HPDE6-E6E7 (cell line): Measurements from ENCODE around the gene AZU1.

Source experiments
- DNase-seq: peaks from one replicate; pipeline ENCODE4 v3.0.0; 2011; ENCODE audit warnings: missing footprints; ENCODE audit errors: extremely low spot score

AZU1 gene

GRCh38 chr19:827710-828321, at the start of gene AZU1:
Gene AZU1, plus strand, starts transcription at chr19:827837. Its CDS starts 10 bp downstream, at chr19:827847.
- DNase-seq = no peak

GRCh38 chr19:778910-779653, 48.6 kb upstream of the AZU1 start:
- peak; percentile 91 for DNase-seq

- DNase-seq = no peak
Observed at GRCh38 chr19:780935-781334, 46.7 kb upstream of the AZU1 start.

GRCh38 chr19:781800-782184, 45.8 kb upstream of the AZU1 start:
- DNase-seq = no peak

- DNase-seq = no peak
Observed at GRCh38 chr19:782185-782877, 45.3 kb upstream of the AZU1 start.

GRCh38 chr19:782878-783668, 44.6 kb upstream of the AZU1 start:
- no peak for DNase-seq

GRCh38 chr19:784541-784940, 43.1 kb upstream of the AZU1 start:
- no peak for DNase-seq

- no peak for DNase-seq
Observed at GRCh38 chr19:787536-787935, 40.1 kb upstream of the AZU1 start.

GRCh38 chr19:788686-788982, 39.0 kb upstream of the AZU1 start:
- no peak for DNase-seq

GRCh38 chr19:788983-789700, 38.5 kb upstream of the AZU1 start:
- DNase-seq = no peak

GRCh38 chr19:789701-790060, 38.0 kb upstream of the AZU1 start:
- no peak for DNase-seq

GRCh38 chr19:791007-791566, 36.5 kb upstream of the AZU1 start:
- no peak for DNase-seq

- no peak for DNase-seq
Observed at GRCh38 chr19:791567-792305, 35.9 kb upstream of the AZU1 start.

GRCh38 chr19:792306-792885, 35.2 kb upstream of the AZU1 start:
- DNase-seq = no peak

- no peak for DNase-seq
Observed at GRCh38 chr19:793806-794205, 33.8 kb upstream of the AZU1 start.

- no peak for DNase-seq
Observed at GRCh38 chr19:795073-795611, 32.5 kb upstream of the AZU1 start.

- DNase-seq = no peak
Observed at GRCh38 chr19:795691-796581, 31.7 kb upstream of the AZU1 start.

GRCh38 chr19:796692-797527, 30.7 kb upstream of the AZU1 start, which contains the start of gene PTBP1:
Gene PTBP1, plus strand, starts transcription at chr19:797452. Its CDS starts 46 bp downstream, at chr19:797498.
- DNase-seq = peak; percentile 97
